ENCODE data around the gene ZBTB40.

The ZBTB40 gene

GRCh38 chr1:22569269-22569668 lies 117.6 kb downstream of the ZBTB40 start:
- peaks cover 48% of the 10 kb centered on the region for H3K27me3 ChIP-seq (ENCODE audit: insufficient read depth, low read length)
- H3K4me1 ChIP-seq (ENCODE audit: insufficient read depth, low read length), result peaks cover 8% of the 10 kb centered on the region
- no peak overlapping the region for H2AFZ ChIP-seq (ENCODE audit: low read depth, low read length)
- H3K4me3 ChIP-seq (ENCODE audit: low read length), result no peak overlapping the region
- no peaks in the 10 kb centered on the region for H3K36me3 ChIP-seq (ENCODE audit: insufficient read depth, low read length)
- no peaks in the 10 kb centered on the region for H3K9me3 ChIP-seq (ENCODE audit: low read length)

GRCh38 chr1:22570140-22570909 lies 118.7 kb downstream of the ZBTB40 start:
- no peaks in the 10 kb centered on the region for H3K9me3 ChIP-seq (ENCODE audit: low read length)
- no peak overlapping the region for H2AFZ ChIP-seq (ENCODE audit: low read depth, low read length)
- peaks cover 37% of the 10 kb centered on the region for H3K27me3 ChIP-seq (ENCODE audit: insufficient read depth, low read length)
- H3K4me3 ChIP-seq (ENCODE audit: low read length), result no peak overlapping the region
- H3K36me3 ChIP-seq (ENCODE audit: insufficient read depth, low read length), result no peaks in the 10 kb centered on the region
- H3K4me1 ChIP-seq (ENCODE audit: insufficient read depth, low read length), result peaks cover 6% of the 10 kb centered on the region

- H3K36me3 ChIP-seq (ENCODE audit: insufficient read depth, low read length), result no peaks in the 10 kb centered on the region
- H2AFZ ChIP-seq (ENCODE audit: low read depth, low read length), result no peak overlapping the region
- no peaks in the 10 kb centered on the region for H3K9me3 ChIP-seq (ENCODE audit: low read length)
- no peak overlapping the region for H3K4me3 ChIP-seq (ENCODE audit: low read length)
- no peaks in the 10 kb centered on the region for H3K4me1 ChIP-seq (ENCODE audit: insufficient read depth, low read length)
- peaks cover 13% of the 10 kb centered on the region for H3K27me3 ChIP-seq (ENCODE audit: insufficient read depth, low read length)
Measured at GRCh38 chr1:22572818-22573217, 121.2 kb downstream of the ZBTB40 start.

DNA sequence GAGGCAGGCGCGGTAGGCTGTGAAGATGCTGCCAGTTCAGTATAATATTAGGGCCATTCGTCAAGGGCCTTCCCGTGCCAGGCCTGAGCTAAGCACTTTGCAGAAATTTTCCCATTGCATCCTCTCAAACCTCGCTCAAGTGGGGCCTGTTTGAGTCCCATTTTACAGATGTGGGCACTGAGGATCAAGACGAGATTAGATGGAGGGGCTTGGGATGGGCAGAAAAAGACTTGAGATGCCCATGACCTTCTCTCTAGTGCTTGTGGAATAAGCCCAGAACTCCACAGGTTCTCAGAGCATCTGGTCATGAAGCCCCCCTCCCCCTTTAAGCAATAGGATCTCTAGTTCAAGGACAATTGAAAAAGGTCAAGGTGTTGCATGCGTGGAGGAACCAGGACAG lies 121.6 kb downstream of the ZBTB40 start:
- Histone ChIP-seq H2AFZ (ENCODE audit: low read depth, low read length) (no peak overlapping the region), H3K4me1 (ENCODE audit: insufficient read depth, low read length) (no peaks in the 10 kb centered on the region), H3K9me3 (ENCODE audit: low read length) (no peaks in the 10 kb centered on the region), H3K27me3 (ENCODE audit: insufficient read depth, low read length) (peaks cover 9% of the 10 kb centered on the region), H3K4me3 (ENCODE audit: low read length) (no peak overlapping the region), H3K36me3 (ENCODE audit: insufficient read depth, low read length) (no peaks in the 10 kb centered on the region)

DNA sequence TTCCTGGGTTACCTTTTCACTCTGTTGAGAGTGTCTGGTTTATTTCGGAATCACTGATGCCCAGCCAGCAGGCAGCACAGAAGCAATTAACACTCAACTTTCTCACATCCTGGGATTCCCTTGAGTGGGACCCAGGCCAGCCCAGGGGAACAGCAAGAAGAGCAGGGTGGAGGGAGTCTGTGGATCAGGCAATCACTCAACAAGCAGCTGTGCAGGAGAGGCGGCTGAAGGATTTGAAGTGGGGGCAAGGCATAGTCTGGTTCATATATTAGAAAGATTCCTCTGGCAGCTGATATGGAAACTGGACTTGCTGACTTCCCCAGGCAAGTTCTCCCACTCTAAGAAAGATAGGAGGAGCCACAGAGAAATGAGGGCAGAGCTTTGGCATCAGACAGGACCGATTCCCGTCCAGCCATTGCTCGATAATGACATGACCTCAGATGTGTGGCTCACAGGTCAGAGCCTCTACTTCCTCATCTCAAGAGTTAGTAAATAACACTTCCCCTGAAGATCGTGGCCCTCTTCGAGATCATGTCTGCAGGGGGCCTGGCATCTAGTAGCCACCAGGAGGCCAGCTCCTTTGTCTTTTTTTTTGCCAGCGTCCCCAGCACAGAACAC lies 124.0 kb downstream of the ZBTB40 start:
- no peak overlapping the region for H2AFZ ChIP-seq (ENCODE audit: low read depth, low read length)

DNA sequence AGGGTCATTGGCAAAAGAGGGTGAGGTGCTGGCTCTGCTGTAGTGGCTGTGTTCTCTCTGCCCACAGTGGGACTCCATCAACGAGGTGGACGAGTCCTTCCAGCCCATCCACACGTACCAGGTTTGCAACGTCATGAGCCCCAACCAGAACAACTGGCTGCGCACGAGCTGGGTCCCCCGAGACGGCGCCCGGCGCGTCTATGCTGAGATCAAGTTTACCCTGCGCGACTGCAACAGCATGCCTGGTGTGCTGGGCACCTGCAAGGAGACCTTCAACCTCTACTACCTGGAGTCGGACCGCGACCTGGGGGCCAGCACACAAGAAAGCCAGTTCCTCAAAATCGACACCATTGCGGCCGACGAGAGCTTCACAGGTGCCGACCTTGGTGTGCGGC lies 124.5 kb downstream of the ZBTB40 start:
- Histone ChIP-seq H3K4me1 (ENCODE audit: insufficient read depth, low read length) (no peaks in the 10 kb centered on the region), H3K4me3 (ENCODE audit: low read length) (no peak overlapping the region), H3K36me3 (ENCODE audit: insufficient read depth, low read length) (no peaks in the 10 kb centered on the region), H3K9me3 (ENCODE audit: low read length) (no peaks in the 10 kb centered on the region), H3K27me3 (ENCODE audit: insufficient read depth, low read length) (no peaks in the 10 kb centered on the region), H2AFZ (ENCODE audit: low read depth, low read length) (no peak overlapping the region)

More for the DNA sequence above, 124.0 kb downstream of the ZBTB40 start:
- Histone ChIP-seq H3K27me3 (ENCODE audit: insufficient read depth, low read length) (no peaks in the 10 kb centered on the region), H3K4me1 (ENCODE audit: insufficient read depth, low read length) (no peaks in the 10 kb centered on the region), H3K4me3 (ENCODE audit: low read length) (no peak overlapping the region), H3K9me3 (ENCODE audit: low read length) (no peaks in the 10 kb centered on the region), H3K36me3 (ENCODE audit: insufficient read depth, low read length) (no peaks in the 10 kb centered on the region)

DNA sequence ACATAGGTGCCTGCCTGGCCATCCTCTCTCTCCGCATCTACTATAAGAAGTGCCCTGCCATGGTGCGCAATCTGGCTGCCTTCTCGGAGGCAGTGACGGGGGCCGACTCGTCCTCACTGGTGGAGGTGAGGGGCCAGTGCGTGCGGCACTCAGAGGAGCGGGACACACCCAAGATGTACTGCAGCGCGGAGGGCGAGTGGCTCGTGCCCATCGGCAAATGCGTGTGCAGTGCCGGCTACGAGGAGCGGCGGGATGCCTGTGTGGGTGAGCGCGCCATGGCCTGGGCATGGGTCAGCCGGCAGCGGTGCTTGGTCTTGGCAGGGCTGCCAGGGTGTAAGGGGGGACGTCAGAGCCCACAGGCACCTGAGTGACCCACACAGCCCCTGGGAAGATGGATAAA lies 125.0 kb downstream of the ZBTB40 start:
- no peaks in the 10 kb centered on the region for H3K4me1 ChIP-seq (ENCODE audit: insufficient read depth, low read length)
- no peaks in the 10 kb centered on the region for H3K9me3 ChIP-seq (ENCODE audit: low read length)
- H3K27me3 ChIP-seq (ENCODE audit: insufficient read depth, low read length), result no peaks in the 10 kb centered on the region
- H3K36me3 ChIP-seq (ENCODE audit: insufficient read depth, low read length), result no peaks in the 10 kb centered on the region
- H3K4me3 ChIP-seq (ENCODE audit: low read length), result no peak overlapping the region
- H2AFZ ChIP-seq (ENCODE audit: low read depth, low read length), result no peak overlapping the region

GRCh38 chr1:22578732-22579361 lies 127.2 kb downstream of the ZBTB40 start:
- no peaks in the 10 kb centered on the region for H3K4me1 ChIP-seq (ENCODE audit: insufficient read depth, low read length)
- no peaks in the 10 kb centered on the region for H3K9me3 ChIP-seq (ENCODE audit: low read length)
- peaks cover 15% of the 10 kb centered on the region for H3K27me3 ChIP-seq (ENCODE audit: insufficient read depth, low read length)
- no peaks in the 10 kb centered on the region for H3K36me3 ChIP-seq (ENCODE audit: insufficient read depth, low read length)
- H3K4me3 ChIP-seq (ENCODE audit: low read length), result no peak overlapping the region
- H2AFZ ChIP-seq (ENCODE audit: low read depth, low read length), result no peak overlapping the region

DNA sequence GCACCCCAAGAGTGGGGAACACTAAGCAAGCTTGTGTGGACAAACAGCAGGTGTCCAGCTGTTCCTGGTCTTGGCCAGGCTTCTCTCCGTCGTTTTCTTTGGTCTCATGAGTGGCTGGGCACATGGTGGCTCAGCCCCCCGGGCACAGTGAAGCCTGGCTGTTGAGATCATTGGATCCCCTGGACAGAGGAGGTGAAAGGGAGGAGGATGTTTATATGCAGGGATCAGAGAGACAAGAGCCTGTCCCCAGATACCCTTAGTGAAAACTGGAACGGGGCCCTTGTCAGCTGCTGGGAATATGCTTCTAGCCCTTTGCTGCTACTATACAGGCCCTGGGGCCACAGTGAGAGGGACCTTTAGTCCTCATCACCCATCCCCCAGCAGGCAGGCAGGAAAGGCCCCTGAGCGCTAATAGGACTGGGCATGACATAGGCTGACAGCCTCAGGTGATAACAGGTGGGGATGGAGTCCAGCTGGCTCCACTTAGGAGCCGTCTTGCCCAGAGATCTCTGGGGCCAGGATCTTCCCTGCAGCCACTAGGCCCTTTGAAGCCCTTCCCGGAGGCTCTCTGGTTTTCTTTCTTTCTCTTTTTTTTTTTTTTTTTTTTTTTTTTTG lies 128.0 kb downstream of the ZBTB40 start:
- H3K27me3 ChIP-seq (ENCODE audit: insufficient read depth, low read length), result peaks cover 21% of the 10 kb centered on the region
- no peak overlapping the region for H2AFZ ChIP-seq (ENCODE audit: low read depth, low read length)

More for the DNA sequence above, 128.0 kb downstream of the ZBTB40 start:
- Histone ChIP-seq H3K36me3 (ENCODE audit: insufficient read depth, low read length) (no peaks in the 10 kb centered on the region), H3K9me3 (ENCODE audit: low read length) (no peaks in the 10 kb centered on the region), H3K4me3 (ENCODE audit: low read length) (no peak overlapping the region), H3K4me1 (ENCODE audit: insufficient read depth, low read length) (no peaks in the 10 kb centered on the region)
